Ishikawa (cell line): Measurements from ENCODE around the gene CELA1.
A peak's percentile ranks its signal among the peaks of the same experiment; 100 is the strongest.

Experiments
- CEBPB ChIP-seq: IDR thresholded peaks from 2 replicates; pipeline ENCODE4 v1.6.1; 2012
- CREB1 ChIP-seq: IDR thresholded peaks from 2 replicates; pipeline ENCODE4 v1.6.1; 2012; ENCODE audit warnings: low read depth
- EGR1 ChIP-seq: IDR thresholded peaks from 2 replicates; pipeline ENCODE4 v1.6.1; 2012
- EP300 ChIP-seq: IDR thresholded peaks from 2 replicates; pipeline ENCODE4 v1.6.1; 2012; ENCODE audit warnings: borderline replicate concordance
- FOXM1 ChIP-seq: IDR thresholded peaks from 2 replicates; pipeline ENCODE4 v1.6.1; 2012; ENCODE audit warnings: low read depth, borderline replicate concordance
- MAX ChIP-seq: IDR thresholded peaks from 2 replicates; pipeline ENCODE4 v1.6.1; 2012
- NFIC ChIP-seq: IDR thresholded peaks from 2 replicates; pipeline ENCODE4 v1.6.1; 2012
- RAD21 ChIP-seq: IDR thresholded peaks from 2 replicates; pipeline ENCODE4 v1.6.1; 2012; ENCODE audit warnings: low read depth
- REST ChIP-seq: IDR thresholded peaks from 2 replicates; pipeline ENCODE4 v1.6.1; 2012; ENCODE audit warnings: low read depth, mild to moderate bottlenecking
- TAF1 ChIP-seq: IDR thresholded peaks from 2 replicates; pipeline ENCODE4 v1.6.1; 2012; ENCODE audit warnings: low read depth, mild to moderate bottlenecking
- TCF12 ChIP-seq: IDR thresholded peaks from 2 replicates; pipeline ENCODE4 v1.6.1; 2012; ENCODE audit warnings: low read depth
- TEAD4 ChIP-seq: IDR thresholded peaks from 2 replicates; pipeline ENCODE4 v1.6.1; 2012
- YY1 ChIP-seq: IDR thresholded peaks from 2 replicates; pipeline ENCODE4 v1.6.1; 2012; ENCODE audit warnings: low read depth
- ZBTB7A ChIP-seq: IDR thresholded peaks from 2 replicates; pipeline ENCODE4 v1.6.1; 2012; ENCODE audit warnings: low read depth
- TF ChIP-seq, protein P1 (sequence below): IDR thresholded peaks from 2 replicates; pipeline ENCODE4 v1.6.1; 2012

Gene CELA1

DNA sequence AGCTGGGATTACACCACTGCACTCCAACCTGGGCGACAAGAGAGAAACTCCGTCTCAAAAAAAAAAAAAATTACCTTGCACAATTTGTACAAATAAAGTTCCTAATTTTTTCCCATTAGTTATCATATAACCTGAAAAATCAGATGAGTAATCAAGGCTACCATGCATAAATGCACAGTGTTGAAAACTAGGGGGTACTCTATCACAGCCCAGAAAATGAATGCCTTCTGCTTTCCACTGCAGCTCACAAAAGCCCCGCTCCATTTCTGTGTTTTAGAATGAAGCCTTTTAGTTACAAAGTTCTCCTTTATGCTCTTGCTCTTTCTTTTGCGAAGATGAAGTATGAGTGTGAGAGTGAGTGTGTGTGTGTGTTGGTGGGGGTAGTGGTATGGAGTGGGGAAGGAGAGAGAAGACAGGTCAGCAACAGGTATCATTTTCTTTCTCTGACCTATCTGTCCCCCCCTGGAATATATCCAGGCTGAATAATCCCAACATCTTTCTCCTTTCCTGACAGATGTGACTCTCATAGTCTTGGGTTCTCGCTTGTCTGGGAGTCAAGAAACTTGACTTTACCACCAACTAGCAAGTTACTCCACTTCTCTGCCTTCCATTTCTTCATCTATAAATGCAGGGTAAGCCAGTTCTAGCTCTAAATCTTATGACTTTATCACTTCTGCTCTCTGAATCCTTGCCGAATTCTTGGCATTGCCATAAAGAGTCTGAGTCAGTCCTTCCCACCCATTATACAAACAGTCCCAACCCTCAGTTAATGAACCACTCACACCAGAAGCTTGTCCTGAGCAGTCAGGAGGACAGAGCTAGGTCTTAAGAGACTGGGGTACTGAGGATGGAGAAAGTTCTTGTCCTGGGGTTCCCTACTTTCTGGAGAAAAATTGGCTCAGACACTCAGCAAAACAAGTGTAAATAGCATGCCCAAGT is 38.6 kb downstream of the CELA1 start:
- no peak for TF ChIP-seq ZBTB7A
- TF ChIP-seq MAX = no peak
- TF ChIP-seq, protein P1, sequence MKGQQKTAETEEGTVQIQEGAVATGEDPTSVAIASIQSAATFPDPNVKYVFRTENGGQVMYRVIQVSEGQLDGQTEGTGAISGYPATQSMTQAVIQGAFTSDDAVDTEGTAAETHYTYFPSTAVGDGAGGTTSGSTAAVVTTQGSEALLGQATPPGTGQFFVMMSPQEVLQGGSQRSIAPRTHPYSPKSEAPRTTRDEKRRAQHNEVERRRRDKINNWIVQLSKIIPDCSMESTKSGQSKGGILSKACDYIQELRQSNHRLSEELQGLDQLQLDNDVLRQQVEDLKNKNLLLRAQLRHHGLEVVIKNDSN = no peak
- TF ChIP-seq REST = no peak
- TF ChIP-seq NFIC = no peak
- TF ChIP-seq EGR1 = no peak
- TF ChIP-seq FOXM1 = no peak
- TF ChIP-seq TEAD4 = no peak
- no peak for TF ChIP-seq EP300
- TF ChIP-seq TCF12 = no peak
- no peak for TF ChIP-seq TAF1
- no peak for TF ChIP-seq YY1
- no peak for TF ChIP-seq RAD21
- TF ChIP-seq CEBPB = no peak

GRCh38 chr12:51306507-51306906 is 40.0 kb downstream of the CELA1 start:
- TF ChIP-seq MAX (no peak), FOXM1 (no peak), CEBPB (no peak), TAF1 (no peak), CREB1 (no peak), REST (no peak), ZBTB7A (no peak)

GRCh38 chr12:51300768-51301167 is 45.7 kb downstream of the CELA1 start:
- peak; percentile 62; the same call in 1 of the 2 replicates for TF ChIP-seq EGR1

DNA sequence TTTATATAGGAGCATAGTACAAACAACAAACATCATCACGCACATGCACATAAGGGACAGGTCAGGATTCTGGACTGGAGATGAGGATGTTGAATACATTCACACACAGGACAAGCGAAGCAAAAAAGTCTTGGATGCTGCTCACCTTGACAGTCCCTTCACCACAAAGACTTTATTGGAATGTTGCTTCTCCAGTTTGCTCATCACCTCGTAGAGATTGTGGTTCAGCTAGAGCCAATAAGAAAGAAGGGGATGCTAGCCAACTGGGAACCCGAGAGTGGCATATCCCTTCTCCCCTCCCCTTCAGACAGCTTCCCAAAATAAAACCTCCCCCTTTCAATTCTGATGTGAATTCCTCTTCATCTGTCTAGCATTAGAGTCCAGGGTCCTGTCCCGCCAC is 50.8 kb downstream of the CELA1 start:
- TF ChIP-seq YY1 = no peak

DNA sequence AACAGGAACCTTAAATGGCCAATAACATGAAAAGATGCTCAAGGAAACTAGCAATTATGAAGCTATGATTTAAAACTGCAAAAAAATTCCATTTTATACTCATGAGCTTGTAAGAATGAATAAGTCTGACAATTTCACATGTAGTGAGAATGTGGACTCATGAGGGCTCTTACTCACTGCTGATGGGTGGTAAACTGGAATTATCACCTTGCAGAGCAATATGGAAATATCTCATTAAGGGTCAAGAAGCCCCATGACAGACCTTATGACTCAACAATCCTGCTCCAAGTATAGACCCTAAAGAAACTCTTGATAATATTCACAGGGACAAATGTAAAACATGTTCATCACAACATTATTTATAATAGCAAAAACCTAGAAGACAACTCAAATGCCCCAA is 52.8 kb downstream of the CELA1 start:
- TF ChIP-seq NFIC (no peak), FOXM1 (no peak), TAF1 (no peak), CEBPB (no peak), REST (no peak), EP300 (no peak), ZBTB7A (no peak), YY1 (no peak), TEAD4 (no peak), EGR1 (no peak), RAD21 (no peak), CREB1 (no peak), TCF12 (no peak), MAX (no peak)
- TF ChIP-seq, protein P1 = no peak
